ENCODE results near the gene SLC25A13.

DNA sequence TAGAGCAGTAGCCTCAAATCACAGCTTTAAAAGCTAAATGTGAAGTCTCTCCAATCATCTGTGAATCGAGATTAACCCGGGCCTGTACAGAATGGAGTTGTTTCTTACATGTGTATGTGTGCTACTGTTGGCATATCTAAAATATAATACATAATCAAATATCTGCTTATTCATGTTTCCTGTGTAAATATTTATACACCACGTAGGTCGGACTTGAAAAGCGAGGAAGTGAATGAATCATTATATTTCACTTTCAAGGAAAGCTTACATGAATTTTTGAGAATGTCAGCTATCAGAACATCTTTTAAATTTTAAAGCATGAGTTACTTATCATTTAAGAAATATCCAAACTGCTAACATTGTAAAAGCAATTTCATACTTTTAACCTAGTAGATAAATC is 233.3 kb downstream of the SLC25A13 start:
- TF ChIP-seq, protein P1, sequence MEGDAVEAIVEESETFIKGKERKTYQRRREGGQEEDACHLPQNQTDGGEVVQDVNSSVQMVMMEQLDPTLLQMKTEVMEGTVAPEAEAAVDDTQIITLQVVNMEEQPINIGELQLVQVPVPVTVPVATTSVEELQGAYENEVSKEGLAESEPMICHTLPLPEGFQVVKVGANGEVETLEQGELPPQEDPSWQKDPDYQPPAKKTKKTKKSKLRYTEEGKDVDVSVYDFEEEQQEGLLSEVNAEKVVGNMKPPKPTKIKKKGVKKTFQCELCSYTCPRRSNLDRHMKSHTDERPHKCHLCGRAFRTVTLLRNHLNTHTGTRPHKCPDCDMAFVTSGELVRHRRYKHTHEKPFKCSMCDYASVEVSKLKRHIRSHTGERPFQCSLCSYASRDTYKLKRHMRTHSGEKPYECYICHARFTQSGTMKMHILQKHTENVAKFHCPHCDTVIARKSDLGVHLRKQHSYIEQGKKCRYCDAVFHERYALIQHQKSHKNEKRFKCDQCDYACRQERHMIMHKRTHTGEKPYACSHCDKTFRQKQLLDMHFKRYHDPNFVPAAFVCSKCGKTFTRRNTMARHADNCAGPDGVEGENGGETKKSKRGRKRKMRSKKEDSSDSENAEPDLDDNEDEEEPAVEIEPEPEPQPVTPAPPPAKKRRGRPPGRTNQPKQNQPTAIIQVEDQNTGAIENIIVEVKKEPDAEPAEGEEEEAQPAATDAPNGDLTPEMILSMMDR (IDR thresholded peaks at IDR 0.05): no peak
- TF ChIP-seq POLR2A (IDR thresholded peaks at IDR 0.05): no peak

All from uterus (tissue), 2 donors.